ENCODE data around the gene KCNIP2. TPM values are rescaled to one million over a fixed set of nuclear protein-coding genes. Genes with fewer than 3 reads are reported as not detected.
A peak's percentile ranks its signal among the peaks of the same experiment; 100 is the strongest.

The KCNIP2 gene
- total and polyA plus RNA-seq, 2 of the 4 experiments (the other 2 are of a cell fraction): under 0.01 to 0.87 TPM

GRCh38 chr10:101889256-101890210 lies 45.9 kb upstream of the KCNIP2 start (continued):
- TF ChIP-seq, protein P1, sequence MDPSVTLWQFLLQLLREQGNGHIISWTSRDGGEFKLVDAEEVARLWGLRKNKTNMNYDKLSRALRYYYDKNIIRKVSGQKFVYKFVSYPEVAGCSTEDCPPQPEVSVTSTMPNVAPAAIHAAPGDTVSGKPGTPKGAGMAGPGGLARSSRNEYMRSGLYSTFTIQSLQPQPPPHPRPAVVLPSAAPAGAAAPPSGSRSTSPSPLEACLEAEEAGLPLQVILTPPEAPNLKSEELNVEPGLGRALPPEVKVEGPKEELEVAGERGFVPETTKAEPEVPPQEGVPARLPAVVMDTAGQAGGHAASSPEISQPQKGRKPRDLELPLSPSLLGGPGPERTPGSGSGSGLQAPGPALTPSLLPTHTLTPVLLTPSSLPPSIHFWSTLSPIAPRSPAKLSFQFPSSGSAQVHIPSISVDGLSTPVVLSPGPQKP (IDR thresholded peaks at IDR 0.05; ENCODE audit: borderline replicate concordance, low read depth, low read length): no peak
- TF ChIP-seq POLR2A (IDR thresholded peaks at IDR 0.05; ENCODE audit: low read depth, low read length): no peak
- TF ChIP-seq SMC3 (IDR thresholded peaks at IDR 0.05; ENCODE audit: low read depth, low read length): peak; percentile 96

Measured in IMR-90 (cell line).